ENCODE data around the gene CCNT2.

GRCh38 chr2:134950886-134951285 lies 32.3 kb downstream of the CCNT2 start:
- TF ChIP-seq CTCF (conservative IDR thresholded peaks at IDR 0.05; ENCODE audit: low read depth, low read length), result no peak
- TF ChIP-seq EZH2 (IDR thresholded peaks at IDR 0.05; ENCODE audit: low read length, unreplicated experiment), result no peak

Data from PC-3 (cell line).